Measurements from ENCODE around the gene KIFC3. TPM values are rescaled to one million over a fixed set of nuclear protein-coding genes. Genes with fewer than 3 reads are reported as not detected.

KIFC3 gene
- total RNA-seq, 3 donors from 2014 or later: 15.7 to 36.1 (median 35.1) TPM

DNA sequence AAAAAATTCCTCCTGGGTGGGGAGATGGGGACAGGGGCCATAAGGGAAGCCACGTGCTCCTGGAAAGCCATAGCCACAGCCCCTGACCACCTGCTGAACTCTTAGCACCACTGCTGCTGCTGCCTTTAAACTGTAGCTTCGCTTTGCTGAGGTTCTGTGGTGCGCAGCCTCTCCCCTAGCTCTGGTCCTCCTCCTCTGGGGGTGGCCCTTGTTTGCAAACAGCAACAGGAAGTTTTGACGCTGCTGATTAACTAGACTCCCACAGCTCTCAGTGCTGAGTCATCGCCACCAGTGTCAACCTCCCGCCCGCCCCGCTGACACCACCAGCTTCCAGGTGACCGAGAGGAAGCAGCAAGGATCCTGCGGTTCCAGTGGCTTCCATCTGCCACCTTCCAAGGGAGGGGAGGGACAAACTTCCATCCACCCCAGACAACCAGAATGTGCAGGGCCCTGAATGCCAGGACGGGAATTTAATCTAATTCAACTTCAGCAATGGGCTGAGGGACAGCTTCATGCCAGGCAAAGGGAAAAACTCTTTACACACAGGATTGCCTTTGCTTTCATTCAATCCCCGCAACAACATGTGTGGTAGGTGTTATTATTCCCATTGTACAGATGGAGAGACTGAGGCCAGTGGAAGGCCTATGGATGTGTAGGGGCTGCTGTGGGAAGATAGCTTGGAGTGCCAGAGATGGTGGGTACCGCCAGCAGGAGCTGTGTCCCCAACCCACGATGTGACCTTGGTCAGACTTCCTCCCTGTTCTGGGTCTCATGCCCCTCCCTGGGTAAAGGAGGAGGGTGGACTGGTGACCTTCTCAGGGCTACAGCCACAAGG lies 8.1 kb upstream of the KIFC3 start:
- no peaks in the 10 kb centered on the region for H3K36me3 ChIP-seq
- peak overlapping the region in 1 of 3 donors; percentile 2 for H3K4me3 ChIP-seq
- DNase-seq (ENCODE audit: low spot score in 2 of 2): peak; percentile 67 to 78
- peaks cover 0 to 8% of the 10 kb centered on the region in 2 donors for H3K4me1 ChIP-seq
- no peaks in the 10 kb centered on the region for H3K9me3 ChIP-seq
- peak overlapping the region; percentile 52 to 64 for H3K27ac ChIP-seq
- H3K27me3 ChIP-seq: no peaks in the 10 kb centered on the region
- no peak for TF ChIP-seq POLR2A (IDR thresholded peaks at IDR 0.05)
- TF ChIP-seq, protein P1, sequence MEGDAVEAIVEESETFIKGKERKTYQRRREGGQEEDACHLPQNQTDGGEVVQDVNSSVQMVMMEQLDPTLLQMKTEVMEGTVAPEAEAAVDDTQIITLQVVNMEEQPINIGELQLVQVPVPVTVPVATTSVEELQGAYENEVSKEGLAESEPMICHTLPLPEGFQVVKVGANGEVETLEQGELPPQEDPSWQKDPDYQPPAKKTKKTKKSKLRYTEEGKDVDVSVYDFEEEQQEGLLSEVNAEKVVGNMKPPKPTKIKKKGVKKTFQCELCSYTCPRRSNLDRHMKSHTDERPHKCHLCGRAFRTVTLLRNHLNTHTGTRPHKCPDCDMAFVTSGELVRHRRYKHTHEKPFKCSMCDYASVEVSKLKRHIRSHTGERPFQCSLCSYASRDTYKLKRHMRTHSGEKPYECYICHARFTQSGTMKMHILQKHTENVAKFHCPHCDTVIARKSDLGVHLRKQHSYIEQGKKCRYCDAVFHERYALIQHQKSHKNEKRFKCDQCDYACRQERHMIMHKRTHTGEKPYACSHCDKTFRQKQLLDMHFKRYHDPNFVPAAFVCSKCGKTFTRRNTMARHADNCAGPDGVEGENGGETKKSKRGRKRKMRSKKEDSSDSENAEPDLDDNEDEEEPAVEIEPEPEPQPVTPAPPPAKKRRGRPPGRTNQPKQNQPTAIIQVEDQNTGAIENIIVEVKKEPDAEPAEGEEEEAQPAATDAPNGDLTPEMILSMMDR (IDR thresholded peaks at IDR 0.05): no peak
- no peak for TF ChIP-seq POLR2AphosphoS5 (IDR thresholded peaks at IDR 0.05)
- intact Hi-C loops (cut with DNase I; ENCODE audit: low total_unique reads): no loop called here

DNA sequence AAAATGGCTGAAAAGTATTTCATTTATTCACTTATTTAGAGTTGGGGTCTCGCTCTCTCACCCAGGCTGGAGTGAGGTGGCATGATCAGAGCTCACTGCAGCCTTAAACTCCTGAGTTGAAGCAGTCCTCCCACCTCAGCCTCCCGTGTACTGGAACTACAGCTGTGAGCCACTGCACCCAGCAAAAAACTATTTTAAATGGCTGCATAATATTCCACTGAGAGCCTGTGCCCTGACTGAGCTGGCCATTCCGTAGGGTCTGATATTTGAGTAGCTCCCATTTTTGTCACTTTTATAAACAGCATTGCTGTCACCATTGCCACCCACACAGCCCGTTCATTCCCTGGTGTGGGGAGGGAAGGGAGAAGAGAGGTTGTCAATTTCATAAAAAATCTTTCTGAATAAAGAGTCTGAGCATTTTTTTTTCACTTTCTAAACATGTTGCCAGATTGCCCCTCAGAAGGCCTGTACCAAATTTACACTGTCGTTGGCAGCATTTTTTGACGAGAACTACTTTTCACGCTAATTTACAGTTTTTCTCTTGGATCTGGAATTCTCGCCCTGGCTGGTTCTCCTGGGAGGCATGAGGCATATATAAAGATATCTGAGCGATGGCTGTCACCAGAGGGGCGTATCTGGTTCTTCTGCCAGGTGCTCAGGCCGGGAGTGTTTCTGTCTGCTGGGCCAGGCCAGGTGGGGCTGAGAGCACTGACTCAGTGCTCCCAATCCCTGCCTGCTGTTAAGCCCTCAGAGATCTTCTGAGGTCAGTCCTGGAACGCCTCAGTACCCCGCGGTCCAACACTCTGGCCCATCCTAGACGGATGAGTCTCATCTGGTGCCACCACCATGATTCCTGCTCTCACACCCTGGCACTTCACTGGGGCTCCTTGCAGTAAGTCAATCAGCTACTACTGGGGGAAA lies 7.2 kb upstream of the KIFC3 start:
- Histone ChIP-seq H3K27me3 (no peaks in the 10 kb centered on the region), H3K27ac (peak overlapping the region; percentile 52 to 56), H3K4me3 (peak overlapping the region in 1 of 3 donors; percentile 2), H3K4me1 (peaks cover 0 to 8% of the 10 kb centered on the region in 2 donors), H3K9me3 (no peaks in the 10 kb centered on the region), H3K36me3 (no peaks in the 10 kb centered on the region)
- TF ChIP-seq, protein P1 (IDR thresholded peaks at IDR 0.05): no peak
- TF ChIP-seq POLR2A (IDR thresholded peaks at IDR 0.05): no peak
- intact Hi-C loops (cut with DNase I; ENCODE audit: low total_unique reads): no loop called here
- DNase-seq (ENCODE audit: low spot score in 2 of 2): no peak

DNA sequence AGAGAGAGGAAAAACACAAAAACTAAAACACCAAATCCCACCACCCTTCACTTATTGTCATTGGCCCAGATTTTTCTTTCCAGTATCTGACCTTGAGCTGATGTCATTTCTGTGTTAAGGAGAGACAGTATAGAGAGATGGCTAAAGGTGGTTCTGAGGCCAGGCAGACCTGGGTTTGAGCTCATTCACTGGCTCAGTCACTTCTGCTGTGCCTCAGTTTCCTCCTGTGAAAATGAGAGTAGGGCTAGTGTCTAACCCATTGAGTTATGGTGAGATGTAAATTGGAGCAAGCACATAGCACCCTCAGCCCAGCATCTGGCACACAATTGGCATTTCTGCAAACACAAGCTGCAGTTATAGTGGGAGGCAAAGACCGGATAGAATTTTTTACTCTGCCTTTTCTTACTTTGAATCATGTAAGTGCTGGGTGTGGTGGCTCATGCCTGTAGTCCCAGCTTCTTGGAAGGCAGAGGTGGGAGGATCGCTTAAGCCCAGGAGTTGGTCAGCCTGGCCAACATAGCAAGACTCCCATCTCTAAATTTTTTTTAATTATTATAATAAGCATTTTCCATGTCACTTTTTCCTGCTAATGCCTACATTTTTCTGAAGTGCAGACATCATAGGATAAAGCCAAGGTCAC lies 6.4 kb upstream of the KIFC3 start:
- DNase-seq (ENCODE audit: low spot score in 2 of 2): no peak
- Histone ChIP-seq H3K27ac (no peak overlapping the region), H3K4me3 (peak overlapping the region in 2 of 3 donors; percentile 16 to 29), H3K27me3 (no peaks in the 10 kb centered on the region), H3K4me1 (peaks cover 0 to 14% of the 10 kb centered on the region in 2 donors), H3K9me3 (no peaks in the 10 kb centered on the region), H3K36me3 (no peaks in the 10 kb centered on the region)
- TF ChIP-seq, protein P1 (IDR thresholded peaks at IDR 0.05): no peak
- TF ChIP-seq POLR2AphosphoS5 (IDR thresholded peaks at IDR 0.05) (no peak), POLR2A (IDR thresholded peaks at IDR 0.05) (no peak)
- intact Hi-C loops (cut with DNase I; ENCODE audit: low total_unique reads): no loop called here

DNA sequence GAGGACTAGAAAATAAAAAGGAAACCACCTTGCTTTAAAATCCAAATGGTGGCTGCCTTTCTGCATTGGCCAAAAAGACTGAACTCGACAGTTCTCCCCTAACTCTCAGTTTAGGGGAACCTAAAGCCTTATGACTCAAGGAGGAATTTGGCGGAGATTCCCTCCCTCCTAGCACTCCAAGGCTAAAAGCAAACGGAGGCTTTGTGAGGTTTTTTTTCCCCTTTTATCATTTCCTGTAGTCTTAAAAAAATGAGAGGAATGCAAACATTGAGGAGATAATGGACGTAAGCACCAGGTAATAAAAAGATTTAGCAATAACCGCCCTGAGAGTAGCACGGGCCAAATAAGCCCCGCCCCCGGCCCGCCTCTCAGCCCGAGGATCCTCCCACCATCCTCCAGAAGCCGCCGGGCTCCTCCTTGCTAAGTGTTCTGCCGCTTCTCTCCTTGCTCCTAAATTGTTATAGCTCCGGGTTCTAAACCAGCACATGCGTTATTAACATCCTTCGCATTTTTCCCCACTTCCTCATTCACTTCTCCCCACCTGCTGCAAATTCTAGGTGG lies 5.8 kb upstream of the KIFC3 start:
- no peaks in the 10 kb centered on the region for H3K9me3 ChIP-seq
- TF ChIP-seq POLR2A (IDR thresholded peaks at IDR 0.05): no peak
- TF ChIP-seq, protein P1 (IDR thresholded peaks at IDR 0.05): no peak
- no peak for TF ChIP-seq POLR2AphosphoS5 (IDR thresholded peaks at IDR 0.05)
- H3K4me3 ChIP-seq: peak overlapping the region in 2 of 3 donors; percentile 16 to 29
- H3K27ac ChIP-seq: peak overlapping the region; percentile 10 to 26
- peaks cover 0 to 15% of the 10 kb centered on the region in 2 donors for H3K4me1 ChIP-seq
- peak; percentile 79 to 82 for DNase-seq (ENCODE audit: low spot score in 2 of 2)
- no peaks in the 10 kb centered on the region for H3K27me3 ChIP-seq
- H3K36me3 ChIP-seq: no peaks in the 10 kb centered on the region
- intact Hi-C loops (cut with DNase I; ENCODE audit: low total_unique reads): no loop called here

Measured in breast epithelium (tissue), 4 donors.